Endothelial cell of umbilical vein (primary cell): Measurements from ENCODE around the gene MEGF10. TPM values are rescaled to one million over a fixed set of nuclear protein-coding genes. Genes with fewer than 3 reads are reported as not detected.

Source experiments
- BruUV-seq: library from RNA; stranded (reverse); fragments of 400-500 nt; replicated peaks from 2 replicates; lab custom pipeline; 2021; lab: Mats Ljungman, UMichigan
- CTCF ChIA-PET: fragments of 300-600, 350-600 bp; sonication (Branson Sonifier 250); formaldehyde crosslinking; loops from one replicate; lab custom pipeline; 2021; ENCODE audit warnings: antibody characterized with exemption, inconsistent platforms; lab: Charles Lee
- POLR2A ChIA-PET: fragments of 300-600, 350-600 bp; sonication (Branson Sonifier 250); formaldehyde crosslinking; loops from one replicate; lab custom pipeline; 2021; ENCODE audit warnings: antibody characterized with exemption, inconsistent platforms; lab: Charles Lee
- DNase-seq: peaks from one replicate; pipeline ENCODE4 v3.0.0-alpha.2; 2011; ENCODE audit warnings: low read depth, low spot score
- FAIRE-seq: peaks from 2 replicates; lab custom pipeline; 2011; peaks lifted over from hg19 to GRCh38; lab: Jason Lieb, UNC
- H2AFZ ChIP-seq: 2 replicates; pipeline ENCODE4 v1.6.0; 2012; ENCODE audit warnings: low read depth, low read length, control low read depth, inconsistent platforms
- H3K27ac ChIP-seq: 2 replicates; pipeline ENCODE4 v1.5.1; 2011; ENCODE audit warnings: low read depth, mild to moderate bottlenecking, control low read depth, low read length, moderate library complexity; ENCODE audit not compliant: insufficient read depth
- H3K27me3 ChIP-seq, 2 experiments: 2 replicates each; pipeline versions ENCODE4 v1.6.0 to v1.6.1; 2011; ENCODE audit warnings: low read length in 2 of 2, mixed read lengths in 1 of 2; ENCODE audit not compliant: control insufficient read depth in 2 of 2, insufficient read depth in 2 of 2
- H3K36me3 ChIP-seq, 2 experiments: 2 replicates in 1 of 2; 3 replicates in 1 of 2; pipeline ENCODE4 v1.5.1; 2011; ENCODE audit warnings: low read length in 2 of 2, mild to moderate bottlenecking in 1 of 2, moderate library complexity in 1 of 2; ENCODE audit not compliant: control insufficient read depth in 2 of 2, insufficient read depth in 2 of 2; ENCODE audit errors: extremely low read depth in 1 of 2
- H3K4me1 ChIP-seq: 3 replicates; pipeline ENCODE4 v1.5.1; 2011; ENCODE audit warnings: mild to moderate bottlenecking, low read length; ENCODE audit not compliant: control insufficient read depth, insufficient read depth; ENCODE audit errors: extremely low read depth
- H3K4me2 ChIP-seq: 2 replicates; pipeline ENCODE4 v1.6.1; 2011; ENCODE audit warnings: low read length, control low read depth, mixed read lengths; ENCODE audit not compliant: insufficient read depth
- H3K4me3 ChIP-seq, 3 experiments: fragments of 200-600 bp in 1 of 3; sonication (generic), shearing (Covaris generic) in 1 of 3; replicated peaks in 1 of 3; 2 replicates each; pipeline ENCODE4 v1.5.1; 2011 to 2016; ENCODE audit warnings: control low read depth in 3 of 3, low read length in 3 of 3, mild to moderate bottlenecking in 2 of 3, inconsistent platforms in 1 of 3, low read depth in 1 of 3, moderate library complexity in 1 of 3; ENCODE audit not compliant: insufficient read depth in 1 of 3
- H3K79me2 ChIP-seq: 2 replicates; pipeline ENCODE4 v1.6.0; 2012; ENCODE audit warnings: low read length, inconsistent platforms; ENCODE audit not compliant: control insufficient read depth, insufficient read depth
- H3K9ac ChIP-seq: replicated peaks from 2 replicates; pipeline ENCODE3; 2011; ENCODE audit warnings: low read length, control low read depth; ENCODE audit not compliant: insufficient read depth; ENCODE audit errors: extremely low read depth
- H3K9me1 ChIP-seq: replicated peaks from 3 replicates; pipeline ENCODE4 v1.6.0; 2011; ENCODE audit warnings: mild to moderate bottlenecking, low read length; ENCODE audit not compliant: control insufficient read depth, insufficient read depth; ENCODE audit errors: extremely low read depth
- H3K9me3 ChIP-seq: replicated peaks from 2 replicates; pipeline ENCODE4 v1.5.1; 2012; ENCODE audit warnings: low read length, inconsistent platforms; ENCODE audit not compliant: control insufficient read depth, insufficient read depth
- H4K20me1 ChIP-seq: replicated peaks from 2 replicates; pipeline ENCODE3; 2011; ENCODE audit warnings: mild to moderate bottlenecking, low read length; ENCODE audit not compliant: control insufficient read depth, insufficient read depth; ENCODE audit errors: extremely low read depth
- CTCF ChIP-seq, 2 donors: IDR thresholded peaks; 1 replicate in 1 of 2; 2 replicates in 1 of 2; pipeline ENCODE4 v1.5.1; 2011; ENCODE audit warnings: low read length in 2 of 2, mild to moderate bottlenecking in 2 of 2, moderate library complexity in 2 of 2, control low read depth in 1 of 2, inconsistent platforms in 1 of 2, low read depth in 1 of 2; ENCODE audit not compliant: insufficient read depth in 1 of 2; ENCODE audit errors: extremely low read depth in 1 of 2
- FOS ChIP-seq: IDR thresholded peaks from 2 replicates; pipeline ENCODE4 v1.6.1; 2011; ENCODE audit warnings: mild to moderate bottlenecking, low read length, moderate library complexity, borderline replicate concordance; ENCODE audit not compliant: insufficient read depth
- JUN ChIP-seq: IDR thresholded peaks from 2 replicates; pipeline ENCODE4 v1.6.1; 2011; ENCODE audit warnings: borderline replicate concordance, low read depth; ENCODE audit not compliant: insufficient read length, insufficient read depth
- MAX ChIP-seq: IDR thresholded peaks from 2 replicates; pipeline ENCODE4 v1.6.1; 2011; ENCODE audit not compliant: insufficient read depth, insufficient read length
- MYC ChIP-seq: IDR thresholded peaks from one replicate; pipeline ENCODE4 v1.6.1; 2011; ENCODE audit warnings: mild to moderate bottlenecking, low read depth, low read length
- POLR2A ChIP-seq: IDR thresholded peaks from 2 replicates; pipeline ENCODE4 v1.6.1; 2012; ENCODE audit warnings: low read depth, mild to moderate bottlenecking, control low read depth, low read length
- POLR2AphosphoS5 ChIP-seq: IDR thresholded peaks from 2 replicates; pipeline ENCODE4 v1.6.1; 2012; ENCODE audit warnings: low read depth, mild to moderate bottlenecking, control low read depth, low read length, moderate library complexity; ENCODE audit not compliant: insufficient read depth
- dilution Hi-C: fragments of 300-500 bp; cut with MboI; formaldehyde crosslinking; loops from one replicate; pipeline ENCODE4 v1.15.0; 2019; ENCODE audit warnings: low sequenced_read_pairs; ENCODE audit not compliant: extremely low pct_ligation_motif_present
- intact Hi-C: fragments of 100-400 bp; cut with micrococcal nuclease; formaldehyde crosslinking; loops from one replicate; pipeline ENCODE4 v1.10.0; 2022
- polyA plus RNA-seq, 4 experiments: library from polyadenylated mRNA; depleted of rRNA in 3 of 4; stranded (reverse) in 3 of 4; unstranded in 1 of 4; fragments of >200 nt; gene quantifications; 2 replicates each; pipeline versions ENCODE4 v1.2.1 to v1.2.3, GENCODE V29; 2011 to 2012; ENCODE audit warnings: missing spikeins in 1 of 4
- total RNA-seq: library from RNA; stranded (reverse); gene quantifications from 2 replicates; pipeline ENCODE4 v1.2.3, GENCODE V29; 2021

MEGF10 gene
- total and polyA plus RNA-seq, 2 donors (not counting 3 experiments of a cell fraction or from before 2014, with no cell fraction given) = 0.30 to 1.00 TPM

GRCh38 chr5:127333483-127333882 lies 42.9 kb downstream of the MEGF10 start:
- Histone ChIP-seq H3K9me3 (no peaks in the 10 kb centered on the region), H4K20me1 (no peaks in the 10 kb centered on the region), H3K9me1 (no peaks in the 10 kb centered on the region), H3K27ac (no peak overlapping the region), H3K4me1 (no peaks in the 10 kb centered on the region), H2AFZ (no peak overlapping the region), H3K79me2 (no peaks in the 10 kb centered on the region), H3K36me3 (no peaks in the 10 kb centered on the region), H3K27me3 (peaks cover 18 to 50% of the 10 kb centered on the region in 2 experiments), H3K9ac (no peak overlapping the region), H3K4me2 (no peak overlapping the region), H3K4me3 (no peak overlapping the region)
- ChIA-PET CTCF (no interaction called here), POLR2A (interaction anchor here (0.6 kb wide), 1 partner anchor 21 kb away, joined by 3 read pairs; no protein-coding TSS in a partner anchor)
- dilution Hi-C loops = no loop called here
- intact Hi-C loops = no loop called here
- FAIRE-seq (no peak), DNase-seq (no peak)
- no TSS peak for BruUV-seq
- TF ChIP-seq POLR2A = no peak
- no peak for TF ChIP-seq CTCF (IDR thresholded peaks at IDR 0.05; ENCODE audit: extremely low read depth in 1 of 2, insufficient read depth in 1 of 2, low read depth in 1 of 2, low read length in 2 of 2)
- TF ChIP-seq FOS = no peak
- TF ChIP-seq MYC = no peak
- no peak for TF ChIP-seq POLR2AphosphoS5
- no peak for TF ChIP-seq MAX
- no peak for TF ChIP-seq JUN
